Hepatocyte (in vitro differentiated cells): ENCODE results near the gene SPRYD7. TPM values are rescaled to one million over a fixed set of nuclear protein-coding genes. Genes with fewer than 3 reads are reported as not detected.

Source experiments
- DNase-seq: peaks from one replicate; pipeline ENCODE4 v3.0.0-alpha.2; 2016; ENCODE audit warnings: low spot score
- H2AFZ ChIP-seq: fragments of 200-600 bp; sonication (generic); 2 replicates; pipeline ENCODE4 v1.6.0; 2016; ENCODE audit warnings: antibody characterized with exemption, mild to moderate bottlenecking
- H3K27ac ChIP-seq: fragments of 200-600 bp; sonication (generic); 2 replicates; pipeline ENCODE4 v1.5.1; 2016; ENCODE audit warnings: mild to moderate bottlenecking
- H3K27me3 ChIP-seq: fragments of 200-600 bp; sonication (generic); 2 replicates; pipeline ENCODE4 v1.6.1; 2016
- H3K36me3 ChIP-seq: fragments of 200-600 bp; sonication (generic); replicated peaks from 2 replicates; pipeline ENCODE4 v1.5.1; 2016; ENCODE audit warnings: low read depth; ENCODE audit not compliant: insufficient read depth
- H3K4me1 ChIP-seq: fragments of 200-600 bp; sonication (generic); 2 replicates; pipeline ENCODE4 v1.5.1; 2016; ENCODE audit warnings: mild to moderate bottlenecking, moderate library complexity; ENCODE audit not compliant: insufficient read depth
- H3K4me2 ChIP-seq: fragments of 200-600 bp; sonication (generic); 2 replicates; pipeline ENCODE4 v1.6.0; 2016
- H3K4me3 ChIP-seq: fragments of 200-600 bp; sonication (generic); 2 replicates; pipeline ENCODE4 v1.5.1; 2016; ENCODE audit warnings: mild to moderate bottlenecking
- H3K79me2 ChIP-seq: fragments of 200-600 bp; sonication (generic); 2 replicates; pipeline ENCODE4 v1.6.0; 2017; ENCODE audit warnings: mild to moderate bottlenecking
- H3K9me2 ChIP-seq: fragments of 200-600 bp; sonication (generic); replicated peaks from 2 replicates; pipeline ENCODE4 v1.6.0; 2017; ENCODE audit warnings: mild to moderate bottlenecking; ENCODE audit not compliant: insufficient read depth
- H3K9me3 ChIP-seq: fragments of 200-600 bp; sonication (generic); 2 replicates; pipeline ENCODE4 v1.5.1; 2016; ENCODE audit warnings: low read depth, mild to moderate bottlenecking
- H4K20me1 ChIP-seq: fragments of 200-600 bp; sonication (generic); 2 replicates; pipeline ENCODE4 v1.6.0; 2016; ENCODE audit warnings: mild to moderate bottlenecking; ENCODE audit not compliant: insufficient read depth, poor library complexity, severe bottlenecking
- CTCF ChIP-seq: fragments of 200-600 bp; sonication (generic); IDR thresholded peaks from 2 replicates; pipeline ENCODE4 v1.5.1; 2016; ENCODE audit warnings: antibody characterized with exemption, mild to moderate bottlenecking; ENCODE audit not compliant: poor library complexity
- EZH2 ChIP-seq: fragments of 200-600 bp; sonication (generic); IDR thresholded peaks from 2 replicates; pipeline ENCODE4 v1.6.1; 2016; ENCODE audit warnings: antibody characterized with exemption, mild to moderate bottlenecking, borderline replicate concordance
- EZH2phosphoT487 ChIP-seq: fragments of 200-600 bp; sonication (generic); IDR thresholded peaks from one replicate; pipeline ENCODE4 v1.6.1; 2018; ENCODE audit warnings: antibody characterized with exemption, mild to moderate bottlenecking, low read depth, moderate library complexity; ENCODE audit not compliant: unreplicated experiment, severe bottlenecking
- WGBS: methylation state at CpG from one replicate; pipeline ENCODE4 v1.1.6; 2016; ENCODE audit warnings: low lambda C conversion rate; ENCODE audit errors: missing lambda C conversion rate; 5-methylcytosine and 5-hydroxymethylcytosine counted together
- polyA plus RNA-seq: library from polyadenylated mRNA; unstranded; fragments of >200 nt; fragmentation: Nextera tagmentation; extraction: Ambion mirVana; gene quantifications from 2 replicates; pipeline ENCODE4 v1.2.1, GENCODE V29; 2016
- total RNA-seq: library from RNA; depleted of rRNA; stranded (reverse); fragments of >200 nt; gene quantifications from 2 replicates; pipeline ENCODE4 v1.2.3, GENCODE V29; 2014

The SPRYD7 gene
- total and polyA plus RNA-seq, 2 experiments from 2014 or later = 10.3 to 15.9 TPM

GRCh38 chr13:49972709-49973108 lies 36.6 kb upstream of the SPRYD7 start:
- DNase-seq = no peak
- Histone ChIP-seq H3K9me3 (no peaks in the 10 kb centered on the region), H4K20me1 (no peaks in the 10 kb centered on the region), H3K36me3 (no peaks in the 10 kb centered on the region), H3K27me3 (no peaks in the 10 kb centered on the region), H3K4me2 (no peak overlapping the region), H3K4me1 (no peaks in the 10 kb centered on the region), H3K9me2 (no peaks in the 10 kb centered on the region), H3K27ac (no peak overlapping the region), H3K4me3 (no peak overlapping the region), H2AFZ (no peak overlapping the region), H3K79me2 (no peaks in the 10 kb centered on the region)
- WGBS = 84% methylated on average over 4 of the region's 4 CpGs
- no peak for TF ChIP-seq CTCF
- TF ChIP-seq EZH2phosphoT487 = no peak
- no peak for TF ChIP-seq EZH2

GRCh38 chr13:49967456-49967855 lies 31.3 kb upstream of the SPRYD7 start:
- Histone ChIP-seq H3K27me3 (no peaks in the 10 kb centered on the region), H2AFZ (no peak overlapping the region), H3K9me3 (no peaks in the 10 kb centered on the region), H3K9me2 (no peaks in the 10 kb centered on the region), H3K4me3 (no peak overlapping the region), H3K79me2 (no peaks in the 10 kb centered on the region), H3K36me3 (no peaks in the 10 kb centered on the region), H4K20me1 (no peaks in the 10 kb centered on the region), H3K27ac (no peak overlapping the region), H3K4me1 (no peaks in the 10 kb centered on the region), H3K4me2 (no peak overlapping the region)
- DNase-seq = no peak
- 98% methylated on average over 4 of the region's 4 CpGs for WGBS
- TF ChIP-seq EZH2 (no peak), EZH2phosphoT487 (no peak), CTCF (no peak)

GRCh38 chr13:49958321-49958720 lies 22.2 kb upstream of the SPRYD7 start:
- WGBS = 75% methylated on average over 3 of the region's 3 CpGs
- H4K20me1 ChIP-seq = no peaks in the 10 kb centered on the region
- no peak for DNase-seq
- no peaks in the 10 kb centered on the region for H3K9me2 ChIP-seq
- no peaks in the 10 kb centered on the region for H3K27me3 ChIP-seq
- no peak overlapping the region for H2AFZ ChIP-seq
- no peak overlapping the region for H3K27ac ChIP-seq
- H3K36me3 ChIP-seq = no peaks in the 10 kb centered on the region
- H3K4me2 ChIP-seq = no peak overlapping the region
- peaks cover 4% of the 10 kb centered on the region for H3K4me1 ChIP-seq
- no peaks in the 10 kb centered on the region for H3K9me3 ChIP-seq
- no peak for TF ChIP-seq EZH2
- no peak for TF ChIP-seq EZH2phosphoT487
- no peak for TF ChIP-seq CTCF
- H3K4me3 ChIP-seq = no peak overlapping the region
- H3K79me2 ChIP-seq = no peaks in the 10 kb centered on the region

- Histone ChIP-seq H3K4me1 (peaks cover 4% of the 10 kb centered on the region), H4K20me1 (no peaks in the 10 kb centered on the region)
- WGBS = 100% methylated on average over 1 of the region's 3 CpGs
Observed at GRCh38 chr13:49956131-49956530, 20.0 kb upstream of the SPRYD7 start.

More at GRCh38 chr13:49956131-49956530, 20.0 kb upstream of the SPRYD7 start:
- Histone ChIP-seq H3K36me3 (no peaks in the 10 kb centered on the region), H3K4me2 (no peak overlapping the region), H3K4me3 (no peak overlapping the region), H3K9me2 (no peaks in the 10 kb centered on the region), H2AFZ (no peak overlapping the region), H3K27ac (no peak overlapping the region), H3K79me2 (no peaks in the 10 kb centered on the region), H3K9me3 (no peaks in the 10 kb centered on the region), H3K27me3 (no peaks in the 10 kb centered on the region)
- no peak for DNase-seq
- no peak for TF ChIP-seq EZH2phosphoT487
- no peak for TF ChIP-seq CTCF
- TF ChIP-seq EZH2 = no peak
